CD14-positive monocyte (primary cell): ENCODE measurements around the gene ARL5C. TPM values are rescaled to one million over a fixed set of nuclear protein-coding genes. Genes with fewer than 3 reads are reported as not detected.

Source experiments
- DNase-seq, 3 donors: peaks; one replicate each; pipeline ENCODE4 v3.0.0-alpha.2; 2011 to 2022
- H2AFZ ChIP-seq: 2 replicates; pipeline ENCODE4 v1.6.0; 2012; ENCODE audit warnings: mild to moderate bottlenecking, low read depth, low read length, inconsistent platforms; ENCODE audit not compliant: insufficient read depth, poor library complexity, severe bottlenecking
- H3K27ac ChIP-seq, 2 donors: 1 replicate in 1 of 2; 2 replicates in 1 of 2; pipeline ENCODE4 v1.5.1; 2012 to 2013; ENCODE audit warnings: low read length in 2 of 2, control low read depth in 1 of 2, inconsistent platforms in 1 of 2, low read depth in 1 of 2, mild to moderate bottlenecking in 1 of 2
- H3K27me3 ChIP-seq, 2 donors: one replicate each; pipeline versions ENCODE4 v1.6.0 to v1.6.1; 2011 to 2013; ENCODE audit warnings: low read length in 2 of 2; ENCODE audit not compliant: control insufficient read depth in 2 of 2, insufficient read depth in 2 of 2
- H3K36me3 ChIP-seq, 2 donors: replicated peaks in 1 of 2; 1 replicate in 1 of 2; 2 replicates in 1 of 2; pipeline versions ENCODE4 v1.5.1 to v1.6.1; 2012 to 2013; ENCODE audit warnings: low read length in 2 of 2, control low read depth in 1 of 2, inconsistent platforms in 1 of 2, mild to moderate bottlenecking in 1 of 2; ENCODE audit not compliant: insufficient read depth in 2 of 2, control insufficient read depth in 1 of 2
- H3K4me1 ChIP-seq, 2 donors: 1 replicate in 1 of 2; 2 replicates in 1 of 2; pipeline versions ENCODE4 v1.5.1 to v1.6.1; 2012 to 2013; ENCODE audit warnings: low read length in 2 of 2, control low read depth in 1 of 2, inconsistent platforms in 1 of 2, mild to moderate bottlenecking in 1 of 2, moderate library complexity in 1 of 2; ENCODE audit not compliant: insufficient read depth in 2 of 2, control insufficient read depth in 1 of 2
- H3K4me2 ChIP-seq: replicated peaks from 2 replicates; pipeline ENCODE3; 2012; ENCODE audit warnings: low read length, moderate library complexity, mild to moderate bottlenecking; ENCODE audit not compliant: poor library complexity, severe bottlenecking; ENCODE audit errors: extremely low read depth
- H3K4me3 ChIP-seq, 3 experiments: fragments of 200-600 bp in 1 of 3; sonication (generic) in 1 of 3; replicated peaks in 1 of 3; 1 replicate in 2 of 3; 2 replicates in 1 of 3; pipeline ENCODE4 v1.5.1; 2011 to 2013; ENCODE audit warnings: low read length in 3 of 3, mild to moderate bottlenecking in 3 of 3, control low read depth in 2 of 3, low read depth in 2 of 3, inconsistent platforms in 1 of 3, moderate library complexity in 1 of 3
- H3K79me2 ChIP-seq: 2 replicates; pipeline ENCODE4 v1.6.0; 2012; ENCODE audit warnings: mild to moderate bottlenecking, control low read depth, inconsistent platforms, low read length, moderate library complexity; ENCODE audit not compliant: insufficient read depth
- H3K9ac ChIP-seq: 2 replicates; pipeline ENCODE4 v1.6.0; 2017; ENCODE audit warnings: low read length, mild to moderate bottlenecking; ENCODE audit not compliant: insufficient read depth, poor library complexity, severe bottlenecking
- H3K9me3 ChIP-seq, 2 donors: replicated peaks in 1 of 2; 1 replicate in 1 of 2; 2 replicates in 1 of 2; pipeline versions ENCODE4 v1.5.1 to v1.6.1; 2012 to 2013; ENCODE audit warnings: low read length in 2 of 2, control low read depth in 1 of 2; ENCODE audit not compliant: control insufficient read depth in 1 of 2, insufficient read depth in 1 of 2
- H4K20me1 ChIP-seq: 2 replicates; pipeline ENCODE4 v1.6.0; 2012; ENCODE audit warnings: mild to moderate bottlenecking, low read length, control low read depth, moderate library complexity; ENCODE audit not compliant: insufficient read depth
- H3K27ac Mint-ChIP-seq, 7 donors: one replicate each; pipeline ENCODE4 v1.8.0; 2020; ENCODE audit warnings: mild to moderate bottlenecking in 7 of 7, mixed read lengths in 7 of 7, moderate library complexity in 6 of 7, inconsistent platforms in 2 of 7
- H3K27me3 Mint-ChIP-seq, 3 donors: one replicate each; pipeline ENCODE4 v1.8.0; 2021 to 2022; ENCODE audit warnings: low read depth in 3 of 3, mild to moderate bottlenecking in 3 of 3, mixed read lengths in 3 of 3, moderate library complexity in 3 of 3, inconsistent platforms in 1 of 3
- H3K36me3 Mint-ChIP-seq, 2 donors: one replicate each; pipeline ENCODE4 v1.8.0; 2020; ENCODE audit warnings: mixed read lengths in 2 of 2, inconsistent platforms in 1 of 2, mild to moderate bottlenecking in 1 of 2
- H3K4me1 Mint-ChIP-seq: one replicate; pipeline ENCODE4 v1.8.0; 2020; ENCODE audit warnings: mild to moderate bottlenecking, mixed read lengths
- H3K4me3 Mint-ChIP-seq, 2 donors: one replicate each; pipeline ENCODE4 v1.8.0; 2020; ENCODE audit warnings: mild to moderate bottlenecking in 2 of 2, mixed read lengths in 2 of 2, moderate library complexity in 1 of 2
- H3K9me3 Mint-ChIP-seq, 7 donors: one replicate each; pipeline ENCODE4 v1.8.0; 2020 to 2022; ENCODE audit warnings: mixed read lengths in 7 of 7, mild to moderate bottlenecking in 6 of 7, moderate library complexity in 6 of 7, inconsistent platforms in 2 of 7
- whole genome bisulfite sequencing: methylation state at CpG from one replicate; pipeline ENCODE4 v1.1.5; 2013; ENCODE audit warnings: missing lambda C conversion rate; ENCODE audit not compliant: insufficient coverage; 5-methylcytosine and 5-hydroxymethylcytosine counted together
- intact Hi-C, 2 donors: fragments of 100-400 bp; cut with micrococcal nuclease; formaldehyde crosslinking; loops; one replicate each; pipeline versions ENCODE4 v1.15.0 to v1.15.1; 2023
- polyA plus RNA-seq, 3 donors: library from polyadenylated mRNA; depleted of rRNA in 1 of 3; unstranded in 2 of 3; stranded (reverse) in 1 of 3; fragments of 300-500 nt in 2 of 3; fragments of >200 nt in 1 of 3; fragmentation: Illumina TruSeq in 2 of 3; gene quantifications; 1 replicate in 2 of 3; 2 replicates in 1 of 3; pipeline ENCODE4 v1.2.3, GENCODE V29; 2012 to 2021
- TF ChIP-seq, protein P1 (sequence below): fragments of 200-600 bp; IDR thresholded peaks from one replicate; pipeline ENCODE4 v1.8.0; 2022; ENCODE audit warnings: antibody characterized with exemption, mild to moderate bottlenecking

ARL5C gene
- polyA plus RNA-seq, 3 donors = 0.04 TPM; not detected in 2

DNA sequence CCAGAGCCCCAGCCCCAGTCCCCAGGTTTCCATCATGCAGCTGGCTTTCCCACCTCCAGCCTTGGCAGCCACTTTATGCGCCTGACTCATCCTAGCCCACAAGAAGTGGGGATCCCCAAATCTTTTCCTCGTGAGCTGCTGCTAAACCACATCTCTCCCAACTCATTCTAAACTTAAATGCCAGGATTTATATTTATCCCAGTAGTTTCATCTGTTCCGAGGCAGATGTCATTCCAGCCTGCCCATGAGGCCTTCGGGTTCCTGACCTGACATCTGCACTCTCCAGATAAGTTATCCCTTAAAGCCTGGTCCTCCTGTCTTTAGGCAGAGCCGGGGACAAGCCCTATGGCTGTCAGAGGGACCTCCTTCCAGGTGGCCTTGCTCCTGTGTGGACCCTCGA, 31.1 kb downstream of the ARL5C start:
- peak overlapping the region in 1 of 7 donors; percentile 22 for H3K27ac Mint-ChIP-seq
- no peak overlapping the region for H3K9ac ChIP-seq
- no peaks in the 10 kb centered on the region for H3K9me3 ChIP-seq
- H3K27ac ChIP-seq = no peak overlapping the region
- H3K4me2 ChIP-seq = no peak overlapping the region
- H3K27me3 Mint-ChIP-seq = peaks cover 4 to 12% (median 10%) of the 10 kb centered on the region in 3 donors
- H3K9me3 Mint-ChIP-seq = peaks cover 0 to 2% (median 0%) of the 10 kb centered on the region in 7 donors
- no peaks in the 10 kb centered on the region for H4K20me1 ChIP-seq
- intact Hi-C loops = no loop called here
- no peak overlapping the region for H3K4me3 Mint-ChIP-seq
- no peaks in the 10 kb centered on the region for H3K4me1 Mint-ChIP-seq
- H2AFZ ChIP-seq = no peak overlapping the region
- no peaks in the 10 kb centered on the region for H3K79me2 ChIP-seq
- DNase-seq = no peak
- H3K36me3 ChIP-seq = no peaks in the 10 kb centered on the region
- H3K36me3 Mint-ChIP-seq = no peaks in the 10 kb centered on the region
- WGBS = 87% methylated on average over 6 of the region's 6 CpGs
- no peak overlapping the region for H3K4me3 ChIP-seq
- no peaks in the 10 kb centered on the region for H3K27me3 ChIP-seq
- no peaks in the 10 kb centered on the region for H3K4me1 ChIP-seq
- TF ChIP-seq, protein P1, sequence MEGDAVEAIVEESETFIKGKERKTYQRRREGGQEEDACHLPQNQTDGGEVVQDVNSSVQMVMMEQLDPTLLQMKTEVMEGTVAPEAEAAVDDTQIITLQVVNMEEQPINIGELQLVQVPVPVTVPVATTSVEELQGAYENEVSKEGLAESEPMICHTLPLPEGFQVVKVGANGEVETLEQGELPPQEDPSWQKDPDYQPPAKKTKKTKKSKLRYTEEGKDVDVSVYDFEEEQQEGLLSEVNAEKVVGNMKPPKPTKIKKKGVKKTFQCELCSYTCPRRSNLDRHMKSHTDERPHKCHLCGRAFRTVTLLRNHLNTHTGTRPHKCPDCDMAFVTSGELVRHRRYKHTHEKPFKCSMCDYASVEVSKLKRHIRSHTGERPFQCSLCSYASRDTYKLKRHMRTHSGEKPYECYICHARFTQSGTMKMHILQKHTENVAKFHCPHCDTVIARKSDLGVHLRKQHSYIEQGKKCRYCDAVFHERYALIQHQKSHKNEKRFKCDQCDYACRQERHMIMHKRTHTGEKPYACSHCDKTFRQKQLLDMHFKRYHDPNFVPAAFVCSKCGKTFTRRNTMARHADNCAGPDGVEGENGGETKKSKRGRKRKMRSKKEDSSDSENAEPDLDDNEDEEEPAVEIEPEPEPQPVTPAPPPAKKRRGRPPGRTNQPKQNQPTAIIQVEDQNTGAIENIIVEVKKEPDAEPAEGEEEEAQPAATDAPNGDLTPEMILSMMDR = no peak

DNA sequence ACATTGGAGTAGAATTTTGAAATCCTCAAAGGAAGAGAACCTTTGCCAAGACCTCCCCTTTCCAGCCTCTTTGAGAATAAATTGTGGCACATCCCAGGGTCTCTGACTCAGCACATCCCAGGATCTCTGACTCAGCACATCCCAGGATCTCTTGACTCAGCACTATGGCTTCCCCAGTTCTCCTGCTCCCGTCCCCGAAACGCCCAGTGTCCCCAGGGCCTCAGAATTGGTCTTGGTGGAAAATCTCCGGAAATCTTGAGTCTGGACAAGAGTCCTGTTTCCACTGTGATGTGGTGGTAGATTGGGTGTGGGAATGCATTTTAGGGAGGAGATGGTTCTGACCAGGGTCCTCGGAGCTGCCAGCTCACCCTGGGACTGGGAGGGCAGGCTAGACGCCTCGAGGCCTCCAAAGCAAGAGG, 33.8 kb downstream of the ARL5C start:
- Histone ChIP-seq H3K27me3 (no peaks in the 10 kb centered on the region), H3K27ac (no peak overlapping the region), H3K4me2 (no peak overlapping the region), H3K79me2 (no peaks in the 10 kb centered on the region), H3K9ac (no peak overlapping the region), H3K9me3 (no peaks in the 10 kb centered on the region), H3K36me3 (no peaks in the 10 kb centered on the region), H4K20me1 (no peaks in the 10 kb centered on the region), H2AFZ (no peak overlapping the region), H3K4me1 (no peaks in the 10 kb centered on the region), H3K4me3 (no peak overlapping the region)
- Mint-ChIP-seq H3K27ac (no peak overlapping the region), H3K4me3 (no peak overlapping the region), H3K36me3 (no peaks in the 10 kb centered on the region), H3K4me1 (no peaks in the 10 kb centered on the region), H3K27me3 (peaks cover 4 to 10% (median 8%) of the 10 kb centered on the region in 3 donors), H3K9me3 (peaks cover 0 to 2% (median 0%) of the 10 kb centered on the region in 7 donors)
- intact Hi-C loops = no loop called here
- WGBS = 89% methylated on average over 7 of the region's 7 CpGs
- no peak for DNase-seq
- TF ChIP-seq, protein P1 = no peak
